H1 (cell line): ENCODE data around the gene GRK5. TPM values are rescaled to one million over a fixed set of nuclear protein-coding genes. Genes with fewer than 3 reads are reported as not detected.

Experiments used
- CTCF ChIA-PET: fragments of 300-600 bp; sonication (Branson Sonifier 250); formaldehyde crosslinking; loops from one replicate; lab custom pipeline; 2021; ENCODE audit not compliant: partially characterized antibody; lab: Charles Lee
- POLR2A ChIA-PET: fragments of 300-600 bp; sonication (Branson Sonifier 250); formaldehyde crosslinking; loops from one replicate; lab custom pipeline; 2021; ENCODE audit warnings: inconsistent platforms; ENCODE audit not compliant: partially characterized antibody; lab: Charles Lee
- DNase-seq, 2 experiments: peaks; one replicate each; pipeline versions ENCODE4 v3.0.0 to v3.0.0-alpha.2; 2010 to 2022; ENCODE audit warnings: low spot score in 2 of 2, low read depth in 1 of 2, mixed read lengths in 1 of 2
- FAIRE-seq: peaks from 2 replicates; lab custom pipeline; 2011; peaks lifted over from hg19 to GRCh38; lab: Jason Lieb, UNC
- H2AFZ ChIP-seq: 2 replicates; pipeline ENCODE4 v1.8.1; 2012; ENCODE audit warnings: low read length, inconsistent platforms
- H2AK5ac ChIP-seq: 2 replicates; pipeline ENCODE4 v1.6.1; 2013; ENCODE audit warnings: low read depth, low read length
- H2BK120ac ChIP-seq: replicated peaks from 2 replicates; pipeline ENCODE3; 2013; ENCODE audit warnings: low read depth, low read length, inconsistent platforms
- H2BK12ac ChIP-seq: 2 replicates; pipeline ENCODE4 v1.6.1; 2013; ENCODE audit warnings: low read depth, low read length
- H2BK15ac ChIP-seq: 2 replicates; pipeline ENCODE4 v1.6.1; 2013; ENCODE audit warnings: low read length
- H2BK20ac ChIP-seq: 2 replicates; pipeline ENCODE4 v1.6.1; 2013; ENCODE audit warnings: low read length
- H2BK5ac ChIP-seq: 2 replicates; pipeline ENCODE4 v1.6.1; 2013; ENCODE audit warnings: low read depth, low read length
- H3K14ac ChIP-seq: 2 replicates; pipeline ENCODE4 v1.6.1; 2013; ENCODE audit warnings: inconsistent platforms; ENCODE audit not compliant: insufficient read length
- H3K18ac ChIP-seq: 2 replicates; pipeline ENCODE4 v1.6.1; 2013; ENCODE audit warnings: low read length; ENCODE audit errors: extremely low read depth
- H3K23ac ChIP-seq: 2 replicates; pipeline ENCODE4 v1.6.1; 2013; ENCODE audit warnings: inconsistent platforms; ENCODE audit not compliant: insufficient read length
- H3K23me2 ChIP-seq: 2 replicates; pipeline ENCODE4 v1.6.1; 2013; ENCODE audit warnings: low read depth, low read length
- H3K27ac ChIP-seq: 2 replicates; pipeline ENCODE4 v1.6.1; 2011; ENCODE audit warnings: low read depth, low read length, inconsistent platforms
- H3K27me3 ChIP-seq, 4 experiments: replicated peaks in 1 of 4; 1 replicate in 1 of 4; 2 replicates in 3 of 4; pipeline versions ENCODE4 v1.6.1 to v1.8.1; 2011 to 2013; ENCODE audit warnings: low read length in 3 of 4, mild to moderate bottlenecking in 3 of 4, inconsistent platforms in 2 of 4, mixed read lengths in 2 of 4, moderate library complexity in 1 of 4; ENCODE audit not compliant: control insufficient read depth in 3 of 4, insufficient read depth in 3 of 4; ENCODE audit errors: extremely low read depth in 1 of 4
- H3K36me3 ChIP-seq, 4 experiments: 2 replicates each; pipeline versions ENCODE4 v1.6.1 to v1.8.1; 2011 to 2013; ENCODE audit warnings: mild to moderate bottlenecking in 4 of 4, low read length in 3 of 4, moderate library complexity in 2 of 4, control low read depth in 1 of 4, inconsistent platforms in 1 of 4; ENCODE audit not compliant: insufficient read depth in 4 of 4, control insufficient read depth in 2 of 4
- H3K4ac ChIP-seq: replicated peaks from 2 replicates; pipeline ENCODE3; 2013; ENCODE audit warnings: low read length, low read depth, mixed read lengths, inconsistent platforms; ENCODE audit not compliant: insufficient read length
- H3K4me1 ChIP-seq, 4 experiments: replicated peaks in 1 of 4; 1 replicate in 1 of 4; 2 replicates in 3 of 4; pipeline versions ENCODE4 v1.6.1 to v1.8.1; 2011 to 2013; ENCODE audit warnings: low read length in 3 of 4, inconsistent platforms in 2 of 4, mixed read lengths in 1 of 4; ENCODE audit not compliant: insufficient read depth in 4 of 4, control insufficient read depth in 3 of 4
- H3K4me2 ChIP-seq, 2 experiments: 2 replicates each; pipeline versions ENCODE4 v1.6.1 to v1.8.1; 2011 to 2013; ENCODE audit warnings: low read depth in 2 of 2, low read length in 2 of 2, control low read depth in 1 of 2, inconsistent platforms in 1 of 2, mild to moderate bottlenecking in 1 of 2; ENCODE audit not compliant: insufficient read depth in 1 of 2
- H3K4me3 ChIP-seq, 4 experiments: fragments of 200-600, 300-600 bp in 1 of 4; sonication (generic), shearing (Covaris generic), sonication (Bioruptor Twin) in 1 of 4; 2 replicates each; pipeline versions ENCODE4 v1.5.1 to v1.8.1; 2011 to 2016; ENCODE audit warnings: low read length in 4 of 4, low read depth in 3 of 4, control low read depth in 2 of 4, inconsistent platforms in 2 of 4, mild to moderate bottlenecking in 2 of 4, mixed read lengths in 1 of 4, moderate library complexity in 1 of 4; ENCODE audit not compliant: insufficient read depth in 2 of 4; ENCODE audit errors: extremely low read depth in 1 of 4
- H3K56ac ChIP-seq: replicated peaks from 2 replicates; pipeline ENCODE3; 2013; ENCODE audit warnings: low read depth, mild to moderate bottlenecking, mixed read lengths, low read length, inconsistent platforms; ENCODE audit not compliant: insufficient read length
- H3K79me1 ChIP-seq: 2 replicates; pipeline ENCODE4 v1.6.1; 2013; ENCODE audit warnings: low read depth, low read length, control low read depth
- H3K79me2 ChIP-seq, 2 experiments: 2 replicates each; pipeline versions ENCODE4 v1.6.1 to v1.8.1; 2012 to 2013; ENCODE audit warnings: low read length in 2 of 2, mild to moderate bottlenecking in 2 of 2, inconsistent platforms in 1 of 2; ENCODE audit not compliant: insufficient read depth in 2 of 2, control insufficient read depth in 1 of 2
- H3K9ac ChIP-seq, 4 experiments: replicated peaks in 1 of 4; 1 replicate in 1 of 4; 2 replicates in 3 of 4; pipeline versions ENCODE4 v1.6.1 to v1.8.1; 2011 to 2013; ENCODE audit warnings: low read depth in 3 of 4, low read length in 3 of 4, control low read depth in 2 of 4, mild to moderate bottlenecking in 2 of 4, moderate library complexity in 2 of 4, inconsistent platforms in 1 of 4; ENCODE audit errors: extremely low read depth in 1 of 4
- H3K9me3 ChIP-seq, 2 experiments: 2 replicates each; pipeline versions ENCODE4 v1.6.1 to v1.8.1; 2012 to 2013; ENCODE audit warnings: mild to moderate bottlenecking in 2 of 2, moderate library complexity in 2 of 2, control low read depth in 1 of 2, inconsistent platforms in 1 of 2, low read depth in 1 of 2, low read length in 1 of 2, mixed read lengths in 1 of 2; ENCODE audit not compliant: insufficient read depth in 2 of 2
- H4K20me1 ChIP-seq, 2 experiments: replicated peaks in 1 of 2; 2 replicates each; pipeline versions ENCODE3 to v1.8.1; 2011 to 2013; ENCODE audit warnings: inconsistent platforms in 2 of 2, low read length in 2 of 2, mild to moderate bottlenecking in 1 of 2; ENCODE audit not compliant: insufficient read depth in 2 of 2, control insufficient read depth in 1 of 2
- H4K5ac ChIP-seq: 2 replicates; pipeline ENCODE4 v1.6.1; 2013; ENCODE audit warnings: low read length, low read depth, mixed read lengths, inconsistent platforms; ENCODE audit not compliant: insufficient read length
- H4K8ac ChIP-seq: 2 replicates; pipeline ENCODE4 v1.8.0; 2013; ENCODE audit warnings: mild to moderate bottlenecking, moderate library complexity, low read length, inconsistent platforms; ENCODE audit not compliant: insufficient read depth; ENCODE audit errors: extremely low read depth
- H4K91ac ChIP-seq: replicated peaks from 2 replicates; pipeline ENCODE3; 2013; ENCODE audit warnings: low read length, mixed read lengths, inconsistent platforms; ENCODE audit not compliant: insufficient read length
- BRCA1 ChIP-seq: IDR thresholded peaks from 2 replicates; pipeline ENCODE4 v1.6.1; 2012; ENCODE audit warnings: low read depth, low read length, improper control_type of control experiment
- CEBPB ChIP-seq: IDR thresholded peaks from 2 replicates; pipeline ENCODE4 v1.6.1; 2012; ENCODE audit warnings: low read depth, low read length
- CREB1 ChIP-seq: IDR thresholded peaks from 2 replicates; pipeline ENCODE4 v1.6.1; 2012; ENCODE audit warnings: inconsistent platforms
- E2F6 ChIP-seq: IDR thresholded peaks from 2 replicates; pipeline ENCODE4 v1.6.1; 2012; ENCODE audit warnings: inconsistent platforms
- KDM1A ChIP-seq: fragments of 200-600, 300-600 bp; sonication (generic); IDR thresholded peaks from 2 replicates; pipeline ENCODE4 v1.7.1; 2016; ENCODE audit warnings: mild to moderate bottlenecking, low read length, borderline replicate concordance
- NRF1 ChIP-seq: IDR thresholded peaks from 2 replicates; pipeline ENCODE4 v1.6.1; 2011; ENCODE audit warnings: mild to moderate bottlenecking, low read depth, low read length, improper control_type of control experiment
- SIN3A ChIP-seq, 2 experiments: IDR thresholded peaks in 1 of 2; conservative IDR thresholded peaks in 1 of 2; 2 replicates each; pipeline ENCODE4 v1.6.1; 2011 to 2012; ENCODE audit warnings: low read length in 2 of 2, improper control_type of control experiment in 1 of 2, low read depth in 1 of 2, mild to moderate bottlenecking in 1 of 2
- SRF ChIP-seq: IDR thresholded peaks from 2 replicates; pipeline ENCODE4 v1.6.1; 2011; ENCODE audit warnings: mild to moderate bottlenecking, low read depth, low read length, moderate library complexity
- TAF1 ChIP-seq: IDR thresholded peaks from 2 replicates; pipeline ENCODE4 v1.6.1; 2011; ENCODE audit warnings: mild to moderate bottlenecking, low read depth, low read length
- USF2 ChIP-seq: IDR thresholded peaks from 2 replicates; pipeline ENCODE4 v1.6.1; 2011; ENCODE audit warnings: low read length, improper control_type of control experiment
- ZNF274 ChIP-seq: IDR thresholded peaks from 2 replicates; pipeline ENCODE4 v1.7.0; 2012; ENCODE audit warnings: low read length, borderline replicate concordance; ENCODE audit errors: extremely low read depth
- WGBS, 2 experiments: shearing (Covaris generic) in 1 of 2; methylation state at CpG; one replicate each; pipeline versions ENCODE4 v1.1.6 to v1.1.7; 2013 to 2015; ENCODE audit warnings: low lambda C conversion rate in 2 of 2, mixed read lengths in 2 of 2, inconsistent platforms in 1 of 2, low coverage in 1 of 2, missing lambda C conversion rate in 1 of 2; ENCODE audit not compliant: insufficient replicate concordance in 2 of 2, insufficient coverage in 1 of 2, insufficient read length in 1 of 2; ENCODE audit errors: extremely low coverage in 1 of 2, missing lambda C conversion rate in 1 of 2; 5-methylcytosine and 5-hydroxymethylcytosine counted together
- polyA plus RNA-seq, 7 experiments: library from polyadenylated mRNA; depleted of rRNA in 3 of 7; stranded (reverse) in 5 of 7; unstranded in 2 of 7; fragments of >200 nt in 5 of 7; fragments of 200-250 nt in 2 of 7; gene quantifications; 1 replicate in 5 of 7; 2 replicates in 1 of 7; 4 replicates in 1 of 7; pipeline versions ENCODE4 v1.2.1 to v1.2.3, GENCODE V29; 2011 to 2013; ENCODE audit warnings: missing spikeins in 2 of 7, mixed read lengths in 2 of 7
- total RNA-seq: library from RNA; stranded (reverse); fragmentation: NEBNext Ultra II Directional; extraction: Animal tissue kit (Norgen Biotek cat#: 25700); gene quantifications from 2 replicates; pipeline ENCODE4 v1.2.1, GENCODE V29; 2021

The GRK5 gene
- total and polyA plus RNA-seq, 2 of the 8 experiments (the other 6 are each of a cell fraction or from before 2014, with no cell fraction given), result 0.54 to 2.5 TPM

GRCh38 chr10:119460369-119461195 is 253.2 kb downstream of the GRK5 start:
- Histone ChIP-seq H2BK20ac (no peak overlapping the region), H3K79me1 (no peaks in the 10 kb centered on the region), H3K27me3 (peaks cover 0 to 9% (median 3%) of the 10 kb centered on the region in 4 experiments; a peak in 4 of 7 replicates), H3K23ac (no peak overlapping the region), H2BK5ac (no peak overlapping the region), H4K5ac (no peak overlapping the region), H3K79me2 (no peaks in the 10 kb centered on the region), H4K8ac (no peak overlapping the region), H3K18ac (no peak overlapping the region), H2AK5ac (no peak overlapping the region), H4K20me1 (no peaks in the 10 kb centered on the region), H3K4me2 (no peak overlapping the region), H3K4me3 (no peak overlapping the region), H2BK120ac (no peak overlapping the region), H2AFZ (no peak overlapping the region), H3K4ac (no peak overlapping the region), H3K9me3 (no peaks in the 10 kb centered on the region), H2BK15ac (no peak overlapping the region), H2BK12ac (no peak overlapping the region), H3K27ac (no peak overlapping the region), H3K36me3 (no peaks in the 10 kb centered on the region), H4K91ac (no peak overlapping the region), H3K23me2 (peaks cover 7% of the 10 kb centered on the region; the same call in 1 of the 2 replicates), H3K14ac (no peak overlapping the region), H3K56ac (no peak overlapping the region), H3K4me1 (no peaks in the 10 kb centered on the region; a peak in 1 of 7 replicates), H3K9ac (no peak overlapping the region)
- DNase-seq (no peak), FAIRE-seq (no peak)
- WGBS, 2 experiments, result 90% methylated on average over 11 of the region's 11 CpGs; no CpG with 5 or more reads in 1 of the 2 experiments
- CTCF ChIA-PET, result interaction anchor here (0.6 to 4.4 kb wide), 4 partner anchors 9 to 176 kb away, joined by 3 to 39 read pairs (median 5); no protein-coding TSS in a partner anchor
- POLR2A ChIA-PET, result no interaction called here
- TF ChIP-seq SRF, result no peak
- no peak for TF ChIP-seq NRF1
- no peak for TF ChIP-seq CEBPB
- no peak for TF ChIP-seq CREB1
- TF ChIP-seq ZNF274, result no peak
- TF ChIP-seq E2F6, result no peak
- TF ChIP-seq BRCA1, result no peak
- TF ChIP-seq SIN3A (conservative IDR thresholded peaks at IDR 0.05 in 1 of 2, IDR thresholded peaks at IDR 0.05 in 1 of 2; ENCODE audit: low read depth in 1 of 2, low read length in 2 of 2), result no peak
- TF ChIP-seq KDM1A, result no peak
- TF ChIP-seq TAF1, result no peak
- no peak for TF ChIP-seq USF2
